HL-60 (cell line): ENCODE data around the gene GNG2.

Source experiments
- DNase-seq, 2 experiments: peaks; one replicate each; pipeline ENCODE4 v3.0.0-alpha.2; 2010 to 2020; ENCODE audit warnings: low read depth in 1 of 2, low spot score in 1 of 2
- H3K27ac ChIP-seq: fragments of 250-450 bp; sonication (Bioruptor Pico); replicated peaks from 2 replicates; pipeline ENCODE4 v1.5.1; 2020; ENCODE audit warnings: mild to moderate bottlenecking, moderate library complexity
- H3K27me3 ChIP-seq: fragments of 250-450 bp; sonication (Bioruptor Pico); 2 replicates; pipeline ENCODE4 v1.5.1; 2021; ENCODE audit warnings: mild to moderate bottlenecking, moderate library complexity; ENCODE audit not compliant: insufficient read depth, poor library complexity, severe bottlenecking
- H3K4me3 ChIP-seq: replicated peaks from 2 replicates; pipeline ENCODE4 v1.5.1; 2011; ENCODE audit warnings: mild to moderate bottlenecking, control low read depth, low read length; ENCODE audit not compliant: insufficient read depth
- GABPA ChIP-seq: IDR thresholded peaks from 2 replicates; pipeline ENCODE4 v1.6.1; 2012; ENCODE audit warnings: low read depth
- POLR2AphosphoS5 ChIP-seq: IDR thresholded peaks from 2 replicates; pipeline ENCODE4 v1.6.1; 2012; ENCODE audit warnings: low read depth
- SPI1 ChIP-seq: IDR thresholded peaks from 2 replicates; pipeline ENCODE4 v1.6.1; 2012; ENCODE audit warnings: low read depth, mild to moderate bottlenecking, borderline replicate concordance
- TF ChIP-seq, protein P1 (sequence below): IDR thresholded peaks from 2 replicates; pipeline ENCODE4 v1.6.1; 2012; ENCODE audit warnings: low read depth; ENCODE audit not compliant: insufficient replicate concordance
- TF ChIP-seq, protein P2 (sequence below): IDR thresholded peaks from one replicate; pipeline ENCODE4 v1.5.1; 2011; ENCODE audit warnings: low read length, control low read depth, inconsistent platforms; ENCODE audit not compliant: insufficient read depth

GNG2 gene

DNA sequence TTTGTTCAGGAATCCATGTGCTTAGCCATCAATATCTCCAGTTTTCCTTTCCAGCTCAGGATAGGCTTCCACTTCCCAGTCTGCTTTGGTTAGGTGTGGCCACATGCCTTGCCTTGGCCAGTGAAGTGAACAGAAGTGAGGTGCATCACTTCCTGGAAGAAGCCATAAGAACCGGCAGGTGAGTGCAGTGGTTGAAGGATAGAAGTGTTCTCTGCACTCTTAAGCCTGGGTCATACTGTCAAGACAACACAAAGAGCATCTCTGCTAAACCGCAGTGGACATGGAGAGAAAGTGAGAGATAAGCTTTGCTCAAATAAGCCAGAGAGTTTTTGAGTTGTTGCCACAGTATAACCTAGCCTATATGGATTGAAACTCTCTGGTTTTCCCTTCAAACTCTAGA, 11.4 kb downstream of the GNG2 start:
- H3K4me3 ChIP-seq, result no peak overlapping the region
- TF ChIP-seq, protein P1, sequence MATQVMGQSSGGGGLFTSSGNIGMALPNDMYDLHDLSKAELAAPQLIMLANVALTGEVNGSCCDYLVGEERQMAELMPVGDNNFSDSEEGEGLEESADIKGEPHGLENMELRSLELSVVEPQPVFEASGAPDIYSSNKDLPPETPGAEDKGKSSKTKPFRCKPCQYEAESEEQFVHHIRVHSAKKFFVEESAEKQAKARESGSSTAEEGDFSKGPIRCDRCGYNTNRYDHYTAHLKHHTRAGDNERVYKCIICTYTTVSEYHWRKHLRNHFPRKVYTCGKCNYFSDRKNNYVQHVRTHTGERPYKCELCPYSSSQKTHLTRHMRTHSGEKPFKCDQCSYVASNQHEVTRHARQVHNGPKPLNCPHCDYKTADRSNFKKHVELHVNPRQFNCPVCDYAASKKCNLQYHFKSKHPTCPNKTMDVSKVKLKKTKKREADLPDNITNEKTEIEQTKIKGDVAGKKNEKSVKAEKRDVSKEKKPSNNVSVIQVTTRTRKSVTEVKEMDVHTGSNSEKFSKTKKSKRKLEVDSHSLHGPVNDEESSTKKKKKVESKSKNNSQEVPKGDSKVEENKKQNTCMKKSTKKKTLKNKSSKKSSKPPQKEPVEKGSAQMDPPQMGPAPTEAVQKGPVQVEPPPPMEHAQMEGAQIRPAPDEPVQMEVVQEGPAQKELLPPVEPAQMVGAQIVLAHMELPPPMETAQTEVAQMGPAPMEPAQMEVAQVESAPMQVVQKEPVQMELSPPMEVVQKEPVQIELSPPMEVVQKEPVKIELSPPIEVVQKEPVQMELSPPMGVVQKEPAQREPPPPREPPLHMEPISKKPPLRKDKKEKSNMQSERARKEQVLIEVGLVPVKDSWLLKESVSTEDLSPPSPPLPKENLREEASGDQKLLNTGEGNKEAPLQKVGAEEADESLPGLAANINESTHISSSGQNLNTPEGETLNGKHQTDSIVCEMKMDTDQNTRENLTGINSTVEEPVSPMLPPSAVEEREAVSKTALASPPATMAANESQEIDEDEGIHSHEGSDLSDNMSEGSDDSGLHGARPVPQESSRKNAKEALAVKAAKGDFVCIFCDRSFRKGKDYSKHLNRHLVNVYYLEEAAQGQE, result no peak
- no peak for DNase-seq
- no peaks in the 10 kb centered on the region for H3K27me3 ChIP-seq
- H3K27ac ChIP-seq, result no peak overlapping the region

DNA sequence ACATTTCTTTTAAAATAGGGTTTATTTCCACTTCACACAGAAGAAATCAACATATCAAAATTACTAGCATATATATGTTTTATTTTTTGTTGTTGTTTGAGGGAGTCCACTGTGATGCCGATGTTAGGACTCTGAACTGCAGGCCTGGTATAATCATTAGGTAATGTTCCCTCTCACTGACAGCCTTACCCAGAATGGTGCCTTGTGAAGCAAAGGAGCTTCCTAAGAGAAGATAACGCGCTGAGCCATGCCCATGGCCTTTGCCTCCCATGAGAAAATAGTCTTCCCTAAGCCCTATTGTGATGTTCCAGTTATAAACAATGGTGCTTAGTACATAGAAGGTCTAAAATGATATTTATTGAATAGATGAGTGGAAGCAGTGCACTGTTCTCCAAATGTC, 12.0 kb downstream of the GNG2 start:
- Histone ChIP-seq H3K27me3 (no peaks in the 10 kb centered on the region), H3K27ac (no peak overlapping the region; the same call in 1 of the 2 replicates), H3K4me3 (no peak overlapping the region)
- no peak for DNase-seq
- TF ChIP-seq SPI1 (no peak), POLR2AphosphoS5 (no peak), GABPA (no peak)
- TF ChIP-seq, protein P1, result no peak
- TF ChIP-seq, protein P2, sequence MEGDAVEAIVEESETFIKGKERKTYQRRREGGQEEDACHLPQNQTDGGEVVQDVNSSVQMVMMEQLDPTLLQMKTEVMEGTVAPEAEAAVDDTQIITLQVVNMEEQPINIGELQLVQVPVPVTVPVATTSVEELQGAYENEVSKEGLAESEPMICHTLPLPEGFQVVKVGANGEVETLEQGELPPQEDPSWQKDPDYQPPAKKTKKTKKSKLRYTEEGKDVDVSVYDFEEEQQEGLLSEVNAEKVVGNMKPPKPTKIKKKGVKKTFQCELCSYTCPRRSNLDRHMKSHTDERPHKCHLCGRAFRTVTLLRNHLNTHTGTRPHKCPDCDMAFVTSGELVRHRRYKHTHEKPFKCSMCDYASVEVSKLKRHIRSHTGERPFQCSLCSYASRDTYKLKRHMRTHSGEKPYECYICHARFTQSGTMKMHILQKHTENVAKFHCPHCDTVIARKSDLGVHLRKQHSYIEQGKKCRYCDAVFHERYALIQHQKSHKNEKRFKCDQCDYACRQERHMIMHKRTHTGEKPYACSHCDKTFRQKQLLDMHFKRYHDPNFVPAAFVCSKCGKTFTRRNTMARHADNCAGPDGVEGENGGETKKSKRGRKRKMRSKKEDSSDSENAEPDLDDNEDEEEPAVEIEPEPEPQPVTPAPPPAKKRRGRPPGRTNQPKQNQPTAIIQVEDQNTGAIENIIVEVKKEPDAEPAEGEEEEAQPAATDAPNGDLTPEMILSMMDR, result no peak

DNA sequence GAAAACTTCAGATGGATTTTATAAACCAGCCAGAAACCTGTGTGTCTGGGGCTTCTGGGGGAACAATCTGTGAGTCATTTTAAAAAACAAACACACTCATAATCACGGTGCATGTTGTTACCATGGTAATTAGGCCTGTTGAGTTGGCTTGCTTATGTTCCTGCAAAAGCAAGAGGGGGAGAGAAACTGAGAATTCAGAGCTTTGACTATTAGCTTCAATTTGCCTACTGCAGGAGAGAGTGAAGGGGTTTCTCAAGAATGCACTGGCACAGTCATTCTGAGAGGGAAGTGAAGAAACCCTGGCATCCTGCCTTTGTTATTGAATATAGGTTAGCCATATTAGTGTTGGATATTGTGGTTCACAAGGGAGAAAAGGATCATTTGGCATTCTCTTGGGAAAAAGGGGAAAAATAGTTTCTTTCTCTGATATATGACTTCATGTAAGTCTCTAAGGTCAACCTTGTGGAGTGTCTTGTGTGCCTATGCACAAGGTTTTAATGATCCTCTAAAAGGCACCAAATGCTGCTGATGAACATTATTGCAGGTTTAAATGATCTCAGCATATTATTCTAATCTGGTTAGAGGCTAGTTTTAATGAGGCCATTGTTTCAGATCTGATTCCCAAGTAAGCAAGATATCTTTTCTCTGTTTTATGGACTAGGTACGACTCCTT, 12.9 kb downstream of the GNG2 start:
- Histone ChIP-seq H3K27me3 (no peaks in the 10 kb centered on the region), H3K27ac (peak overlapping the region; percentile 55), H3K4me3 (no peak overlapping the region)
- TF ChIP-seq SPI1, result peak; percentile 65; the same call in 1 of the 2 replicates
- TF ChIP-seq POLR2AphosphoS5, result no peak
- peak in 1 of 2 experiments; percentile 72 for DNase-seq

DNA sequence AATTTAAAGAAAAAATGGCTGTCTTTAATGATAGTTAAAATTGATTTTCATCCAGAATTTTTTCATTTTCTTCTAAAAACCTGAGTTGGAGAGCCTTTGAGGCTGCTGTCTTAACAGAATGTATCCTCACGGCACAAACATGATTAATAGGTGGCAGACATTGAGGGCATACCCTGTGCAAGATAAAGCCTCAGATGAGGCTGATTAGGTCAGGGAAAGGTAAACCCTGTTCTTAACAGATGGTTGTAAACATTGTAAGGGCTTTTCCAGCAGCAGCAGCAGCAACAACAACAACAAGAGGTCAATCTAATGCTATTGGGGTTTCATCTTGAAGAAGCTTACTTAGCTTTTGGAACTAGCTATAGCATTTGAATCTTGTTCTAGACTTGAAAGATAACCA, 17.4 kb downstream of the GNG2 start:
- H3K4me3 ChIP-seq, result no peak overlapping the region
- no peak for DNase-seq
- no peak overlapping the region for H3K27ac ChIP-seq
- TF ChIP-seq GABPA (no peak), POLR2AphosphoS5 (no peak), SPI1 (no peak)
- TF ChIP-seq, protein P2, result no peak
- TF ChIP-seq, protein P1, result no peak
- no peaks in the 10 kb centered on the region for H3K27me3 ChIP-seq
